VCaP (cell line): ENCODE results near the gene GAPT.

Source experiments
- H3K27ac ChIP-seq: fragments of 450-650 bp; 2 replicates; pipeline ENCODE4 v1.5.1; 2017
- TF ChIP-seq, protein P1 (sequence below): fragments of 450-650 bp; conservative IDR thresholded peaks from 2 replicates; pipeline ENCODE4 v1.5.1; 2017; ENCODE audit warnings: mild to moderate bottlenecking, moderate library complexity

The GAPT gene

DNA sequence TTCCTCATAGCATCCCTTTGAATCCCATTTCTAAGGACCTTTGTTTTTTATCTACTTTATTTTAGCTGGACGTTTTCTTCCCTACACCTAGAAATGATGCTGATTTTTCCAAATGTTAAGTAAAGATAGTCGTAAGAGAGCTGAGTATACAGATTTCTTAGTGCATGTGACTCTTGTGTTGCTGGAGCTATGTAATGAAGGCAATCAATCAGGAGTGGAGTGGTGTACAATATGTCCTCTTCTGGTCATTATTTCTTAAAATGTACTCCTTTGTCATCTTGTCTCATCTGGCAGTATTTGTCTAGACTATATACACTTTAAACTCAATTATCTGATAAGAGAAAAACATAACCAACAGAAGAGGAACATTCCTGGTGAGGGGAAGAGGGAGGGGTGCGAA lies 13.5 kb downstream of the GAPT start:
- peak overlapping the region; percentile 75 for H3K27ac ChIP-seq
- TF ChIP-seq, protein P1, sequence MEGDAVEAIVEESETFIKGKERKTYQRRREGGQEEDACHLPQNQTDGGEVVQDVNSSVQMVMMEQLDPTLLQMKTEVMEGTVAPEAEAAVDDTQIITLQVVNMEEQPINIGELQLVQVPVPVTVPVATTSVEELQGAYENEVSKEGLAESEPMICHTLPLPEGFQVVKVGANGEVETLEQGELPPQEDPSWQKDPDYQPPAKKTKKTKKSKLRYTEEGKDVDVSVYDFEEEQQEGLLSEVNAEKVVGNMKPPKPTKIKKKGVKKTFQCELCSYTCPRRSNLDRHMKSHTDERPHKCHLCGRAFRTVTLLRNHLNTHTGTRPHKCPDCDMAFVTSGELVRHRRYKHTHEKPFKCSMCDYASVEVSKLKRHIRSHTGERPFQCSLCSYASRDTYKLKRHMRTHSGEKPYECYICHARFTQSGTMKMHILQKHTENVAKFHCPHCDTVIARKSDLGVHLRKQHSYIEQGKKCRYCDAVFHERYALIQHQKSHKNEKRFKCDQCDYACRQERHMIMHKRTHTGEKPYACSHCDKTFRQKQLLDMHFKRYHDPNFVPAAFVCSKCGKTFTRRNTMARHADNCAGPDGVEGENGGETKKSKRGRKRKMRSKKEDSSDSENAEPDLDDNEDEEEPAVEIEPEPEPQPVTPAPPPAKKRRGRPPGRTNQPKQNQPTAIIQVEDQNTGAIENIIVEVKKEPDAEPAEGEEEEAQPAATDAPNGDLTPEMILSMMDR = no peak

DNA sequence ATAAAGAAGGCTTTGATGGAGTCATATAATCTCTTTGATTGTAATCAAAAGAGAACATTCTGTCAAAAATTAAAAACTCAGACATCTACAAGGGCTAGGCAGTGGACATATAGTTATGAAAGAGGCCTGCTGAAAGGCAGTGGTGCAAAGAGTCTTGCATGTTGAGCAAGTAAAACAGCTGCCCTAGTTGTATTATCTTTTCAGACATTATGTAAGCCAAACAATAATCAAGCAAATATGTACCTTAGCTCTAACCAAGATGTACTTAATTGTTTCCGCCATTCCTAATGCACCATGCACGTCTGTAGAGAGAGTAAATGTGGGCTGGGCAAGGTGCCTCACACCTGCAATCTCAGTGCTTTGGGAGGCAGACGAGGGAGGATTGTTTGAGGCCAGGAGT lies 14.3 kb downstream of the GAPT start:
- TF ChIP-seq, protein P1 = no peak
- H3K27ac ChIP-seq = peak overlapping the region; percentile 75

DNA sequence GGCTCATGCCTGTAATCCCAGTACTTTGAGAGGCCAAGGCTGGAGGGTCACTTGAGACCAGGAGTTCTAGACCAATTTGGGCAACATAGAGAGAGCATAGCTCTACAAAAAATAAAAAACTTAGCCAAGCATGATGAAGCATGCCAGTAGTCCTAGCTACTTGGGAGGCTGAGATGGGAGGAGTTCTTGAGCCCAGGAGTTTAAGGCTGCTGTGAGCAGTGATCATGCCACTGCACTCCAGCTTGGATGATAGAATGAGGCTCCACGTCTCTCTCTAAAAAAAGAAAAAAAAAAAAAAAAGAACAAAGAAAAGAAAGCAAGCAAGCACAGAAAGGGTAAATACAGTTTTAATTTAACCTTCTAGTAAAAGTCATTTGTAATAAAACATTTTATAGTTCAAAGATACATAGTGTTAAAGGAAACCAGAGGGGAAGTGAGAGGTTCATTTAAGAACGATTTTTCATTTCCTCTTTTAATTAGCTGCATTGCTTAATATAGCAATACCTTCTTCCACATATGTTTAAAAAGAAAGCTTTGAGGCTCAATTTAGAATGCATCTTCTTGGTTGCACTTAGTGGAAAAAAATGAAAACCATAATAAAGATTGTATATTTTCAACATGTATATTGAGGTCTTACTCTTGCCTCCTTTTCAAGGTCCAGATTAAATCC lies 14.9 kb downstream of the GAPT start:
- TF ChIP-seq, protein P1 = no peak
- peak overlapping the region; percentile 75 for H3K27ac ChIP-seq

DNA sequence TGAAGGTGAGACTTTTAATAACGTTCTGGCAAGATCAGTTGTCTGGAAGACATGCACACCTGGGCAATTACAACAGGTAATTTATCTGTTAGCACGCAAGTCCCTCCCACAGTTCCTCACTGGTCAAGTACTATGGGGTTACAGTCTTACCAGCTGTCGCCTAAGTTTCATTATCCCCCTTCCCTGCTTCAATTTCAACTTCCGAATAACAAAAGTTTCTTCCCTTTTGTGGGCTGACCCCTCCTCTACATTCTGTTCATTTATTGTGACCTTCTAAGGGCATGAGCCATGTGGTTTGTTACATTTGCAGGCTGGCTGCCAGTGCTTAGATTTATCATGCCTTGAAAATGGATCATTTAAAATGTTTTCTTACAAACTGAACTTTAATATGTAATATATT lies 16.5 kb downstream of the GAPT start:
- no peak overlapping the region for H3K27ac ChIP-seq
- TF ChIP-seq, protein P1 = no peak

DNA sequence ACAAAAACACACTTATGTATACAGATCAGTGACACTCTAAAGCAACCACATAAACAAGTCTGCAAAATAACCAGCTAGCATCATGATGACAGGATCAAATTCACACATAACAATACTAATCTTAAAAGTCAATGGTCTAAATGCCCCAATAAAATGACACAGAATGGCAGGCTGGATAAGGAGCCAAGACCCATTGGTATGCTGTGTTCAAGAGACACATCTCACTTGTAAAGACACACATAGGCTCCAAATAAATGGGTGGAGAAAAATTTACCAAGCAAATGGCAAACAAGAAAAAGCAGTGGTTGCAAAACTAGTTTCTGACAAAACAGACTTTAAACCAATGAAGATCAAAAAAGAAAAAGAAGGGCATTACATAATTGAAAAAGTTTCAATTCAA lies 26.0 kb downstream of the GAPT start:
- TF ChIP-seq, protein P1 = no peak
- no peak overlapping the region for H3K27ac ChIP-seq

DNA sequence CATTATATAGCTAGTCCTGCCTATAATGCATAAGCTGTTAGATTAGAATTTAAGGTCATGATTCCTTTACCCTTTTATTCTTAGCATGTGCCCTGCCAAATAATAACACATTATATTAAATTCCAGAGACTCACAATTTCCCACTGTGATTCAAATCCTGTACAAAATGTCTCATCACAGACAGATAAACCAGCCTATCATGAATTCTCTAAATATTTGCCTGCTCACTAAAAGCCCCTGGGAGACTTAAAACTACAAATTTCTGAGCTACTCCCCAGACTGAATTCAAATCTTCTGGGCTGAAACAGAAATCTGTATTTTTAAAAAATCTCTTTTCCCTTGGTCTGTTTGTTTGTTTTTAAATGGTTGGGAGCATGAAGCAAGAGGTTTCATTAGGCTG lies 32.7 kb downstream of the GAPT start:
- H3K27ac ChIP-seq = no peak overlapping the region
- TF ChIP-seq, protein P1 = no peak

DNA sequence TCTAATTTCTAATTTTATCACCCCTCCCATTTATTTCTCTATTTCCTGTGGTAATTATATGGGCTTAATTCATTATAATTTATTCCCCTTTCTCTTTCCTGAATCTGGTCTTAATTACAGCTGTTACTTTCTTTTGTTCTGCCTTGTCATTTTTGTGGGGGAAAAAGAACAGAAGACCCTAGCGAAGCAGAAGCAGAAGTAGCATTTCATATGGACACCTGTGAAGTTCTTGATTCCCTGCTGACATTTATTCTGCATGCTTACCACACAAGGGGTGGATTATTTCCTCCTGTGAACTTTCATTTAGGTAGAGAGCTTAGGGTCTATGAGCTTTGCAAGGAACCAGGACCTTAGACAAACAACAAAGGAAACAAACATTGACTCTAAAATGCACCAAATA lies 33.3 kb downstream of the GAPT start:
- no peak overlapping the region for H3K27ac ChIP-seq
- TF ChIP-seq, protein P1 = no peak
